DMS53 treated with DMSO at 0.1 percent for 48 hours (cell line): ENCODE data around the gene FAM25A.
A peak's percentile ranks its signal among the peaks of the same experiment; 100 is the strongest.
"Not testable (repeated sequence)": the region's sequence is repeated elsewhere in the genome, so short reads cannot be mapped to it uniquely, and the experiment has no call there.

Experiments
- DNase-seq: peaks from one replicate; lab custom pipeline; 2025; ENCODE audit not compliant: unreplicated experiment; lab: John Stamatoyannopoulos, UW

Gene FAM25A

GRCh38 chr10:87020056-87020455, at the start of gene FAM25A:
TSS of gene FAM25A (plus strand) at chr10:87020294. CDS start at chr10:87020325, 31 bp downstream.
- DNase-seq: not testable (repeated sequence)

GRCh38 chr10:86970982-86971231, 49.2 kb upstream of the FAM25A start:
- no peak for DNase-seq

GRCh38 chr10:86971232-86971991, 48.7 kb upstream of the FAM25A start:
- peak; percentile 75 for DNase-seq

DNA sequence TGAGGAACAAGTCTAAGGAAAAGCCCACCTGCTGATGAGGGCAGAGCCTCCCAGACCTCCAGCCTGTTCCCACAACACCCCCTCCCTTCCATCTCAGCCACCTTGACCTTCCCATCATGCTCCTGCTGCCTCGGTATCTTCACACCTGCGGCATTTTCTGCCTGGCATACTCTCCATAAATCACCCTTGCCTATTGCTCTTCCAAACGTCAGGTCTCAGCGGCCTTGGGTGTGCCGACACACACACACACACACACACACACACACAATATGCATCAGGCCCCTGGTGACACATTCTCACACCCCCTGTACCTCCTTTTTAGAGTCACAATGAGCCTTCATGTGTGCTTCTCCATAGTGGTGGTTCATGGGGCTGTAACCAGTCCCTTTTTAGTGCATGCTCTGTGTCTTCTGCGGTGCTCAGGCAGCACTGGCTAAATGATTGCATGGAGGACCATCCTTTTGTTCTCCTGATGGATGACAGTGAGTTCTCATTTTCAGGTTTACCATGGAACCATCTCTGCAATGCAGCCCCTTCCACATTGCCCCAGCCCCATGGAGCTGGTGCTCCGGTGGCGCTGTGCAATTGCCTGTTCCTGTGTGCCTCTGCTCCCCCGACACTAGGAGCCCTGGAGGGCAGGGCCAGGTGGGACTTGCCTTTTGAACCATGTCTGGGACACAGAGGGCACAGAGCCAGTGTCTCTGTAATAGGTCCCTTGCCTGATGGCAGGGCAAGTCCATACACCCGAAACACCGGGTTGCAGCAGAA, 47.3 kb upstream of the FAM25A start:
- no peak for DNase-seq

DNA sequence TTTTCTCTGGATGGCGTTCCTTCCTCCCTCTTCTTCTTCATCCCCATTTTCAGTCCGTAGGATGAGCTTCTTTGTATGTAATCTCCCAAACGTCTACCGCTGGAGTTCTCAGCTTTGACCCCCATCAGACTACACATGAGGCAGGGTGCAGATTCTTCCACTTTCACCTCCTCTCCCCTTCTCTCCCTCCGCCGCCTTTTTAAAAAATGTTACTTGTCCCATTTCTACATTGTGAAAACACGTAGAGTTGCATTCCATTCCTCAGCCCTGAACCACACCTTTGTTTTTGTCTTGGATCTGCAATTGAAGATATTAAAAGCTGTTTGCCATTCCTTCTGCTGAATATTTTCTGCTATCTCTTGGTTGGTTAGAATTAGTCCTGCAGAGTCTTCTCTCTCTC, 45.6 kb upstream of the FAM25A start:
- DNase-seq: no peak

- DNase-seq: no peak
Measured at GRCh38 chr10:86976362-86977056, 43.6 kb upstream of the FAM25A start.

DNA sequence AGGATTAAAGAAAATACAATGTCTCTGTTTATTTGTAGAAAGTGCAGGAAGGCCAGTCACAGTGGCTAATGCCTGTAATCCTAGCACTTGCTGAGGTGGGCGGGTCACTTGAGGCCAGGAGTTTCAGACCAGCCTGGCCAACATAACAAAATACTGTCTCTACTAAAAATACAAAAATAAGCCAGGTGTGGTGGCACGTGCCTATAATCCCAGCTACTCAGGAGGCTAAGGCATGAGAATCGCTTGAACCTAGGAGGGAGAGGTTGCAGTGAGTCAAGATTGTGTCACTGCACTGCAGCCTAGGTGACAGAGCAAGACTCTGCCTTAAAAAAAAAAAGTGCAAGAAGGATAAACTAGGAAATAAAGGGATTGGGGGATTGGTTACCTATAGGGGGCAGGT, 41.6 kb upstream of the FAM25A start:
- DNase-seq: not testable (repeated sequence)

DNA sequence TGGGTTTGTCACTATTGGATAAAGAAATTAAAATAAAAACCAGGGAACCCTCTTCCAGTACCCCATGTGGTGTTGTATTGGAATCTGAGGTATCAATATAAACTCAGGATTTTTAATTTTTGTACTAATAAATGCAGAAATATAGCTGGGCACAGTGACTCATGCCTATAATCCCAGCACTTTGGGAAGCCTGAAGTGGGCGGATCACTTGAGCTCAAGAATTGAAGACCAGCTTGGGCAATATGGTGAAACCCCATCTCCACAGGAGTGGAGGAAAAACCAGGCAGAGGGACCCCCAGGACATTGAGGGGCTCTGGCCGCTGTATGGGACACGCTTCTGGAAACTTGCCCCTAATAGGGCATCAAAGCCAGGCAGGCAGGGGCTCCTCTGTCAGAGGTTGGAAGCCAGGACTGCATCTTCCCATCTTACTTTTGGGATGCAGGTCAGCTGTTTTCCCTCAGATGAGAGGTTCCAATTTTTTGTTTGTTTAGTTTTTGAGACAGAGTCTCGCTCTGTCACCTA, 40.7 kb upstream of the FAM25A start:
- no peak for DNase-seq

- DNase-seq: no peak
Measured at GRCh38 chr10:86979977-86980448, 40.1 kb upstream of the FAM25A start.

GRCh38 chr10:86981020-86981419, 39.1 kb upstream of the FAM25A start:
- DNase-seq: not testable (repeated sequence)

DNA sequence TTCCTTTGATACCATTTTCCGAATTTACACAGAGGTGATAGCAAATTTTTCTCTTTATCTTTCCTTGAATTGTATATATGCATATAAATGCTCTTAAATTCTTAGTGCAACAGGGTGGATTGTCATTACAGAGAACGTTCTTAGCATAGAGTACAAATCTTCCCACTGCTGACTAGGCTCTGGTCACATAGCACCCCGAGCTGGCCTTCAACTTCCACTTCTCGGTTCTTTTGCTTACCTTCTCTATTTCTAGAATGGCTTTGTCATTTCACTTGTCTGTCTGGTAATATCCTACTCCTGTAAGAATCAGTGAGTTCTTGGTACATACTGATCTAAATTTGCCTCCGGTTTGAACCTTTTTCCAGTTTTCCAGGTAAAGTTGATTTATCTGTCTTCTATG, 38.4 kb upstream of the FAM25A start:
- no peak for DNase-seq

GRCh38 chr10:86984498-86984897, 35.6 kb upstream of the FAM25A start:
- DNase-seq: not testable (repeated sequence)

- DNase-seq: no peak
Measured at GRCh38 chr10:86988520-86988919, 31.6 kb upstream of the FAM25A start.

GRCh38 chr10:86991362-86991761, 28.7 kb upstream of the FAM25A start:
- DNase-seq: not testable (repeated sequence)

DNA sequence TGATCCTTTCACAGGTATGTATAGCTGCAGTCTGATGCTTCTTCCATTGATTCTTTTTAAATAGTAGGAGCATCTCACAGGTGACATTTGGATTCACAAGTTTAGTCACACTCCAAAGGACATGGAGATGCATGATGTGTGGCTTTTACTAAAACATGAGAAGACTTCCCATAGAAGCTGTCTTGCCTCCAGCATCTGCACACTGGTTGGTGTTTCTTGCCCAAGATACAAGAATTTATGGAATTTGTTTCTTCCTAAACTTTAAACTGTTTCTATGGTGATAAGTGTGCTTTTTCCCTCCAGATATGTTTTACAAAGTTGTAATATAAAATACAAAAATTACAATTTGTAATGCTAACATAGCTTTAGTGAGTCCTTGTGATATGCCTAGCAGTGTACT, 27.6 kb upstream of the FAM25A start:
- DNase-seq: no peak

- DNase-seq: no peak
Measured at GRCh38 chr10:86992929-86993328, 27.2 kb upstream of the FAM25A start.

GRCh38 chr10:86999802-87000403, 20.2 kb upstream of the FAM25A start:
- DNase-seq: not testable (repeated sequence)

DNA sequence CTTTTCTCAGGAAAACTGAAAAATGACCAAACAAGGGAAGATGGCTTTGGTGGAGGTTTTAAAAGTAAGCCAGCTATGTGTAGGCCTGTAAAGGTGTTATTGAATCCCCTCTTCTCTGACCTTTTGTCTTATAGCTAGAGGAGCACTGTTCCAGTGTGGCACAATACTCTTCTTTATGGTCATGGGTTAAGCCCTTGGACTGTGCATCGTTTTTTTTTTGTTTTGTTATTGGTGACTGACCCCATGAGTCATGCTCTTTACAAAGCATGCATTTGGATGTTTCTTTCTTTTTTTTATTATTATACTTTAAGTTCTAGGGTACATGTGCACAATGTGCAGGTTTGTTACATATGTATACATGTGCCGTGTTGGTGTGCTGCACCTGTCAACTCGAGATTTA, 19.6 kb upstream of the FAM25A start:
- DNase-seq: no peak

DNA sequence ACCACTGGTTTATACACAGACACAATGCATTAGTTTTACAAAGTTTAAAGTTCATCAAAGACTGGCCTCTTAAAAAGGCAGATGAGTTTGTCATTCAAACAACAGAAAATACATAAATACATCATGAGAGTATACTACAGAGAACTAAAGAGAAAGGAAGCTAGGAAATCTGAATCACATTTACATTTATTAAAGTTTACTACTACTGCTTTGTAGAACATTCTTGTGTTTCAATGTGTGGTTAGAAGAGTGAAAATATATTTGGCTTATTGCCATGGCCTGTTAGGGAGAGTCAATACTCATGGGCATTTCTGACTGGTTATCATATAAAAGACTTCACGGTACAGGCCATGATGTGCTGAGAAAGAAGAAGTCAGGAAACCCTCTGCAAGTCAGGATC, 13.0 kb upstream of the FAM25A start:
- DNase-seq: not testable (repeated sequence)

DNA sequence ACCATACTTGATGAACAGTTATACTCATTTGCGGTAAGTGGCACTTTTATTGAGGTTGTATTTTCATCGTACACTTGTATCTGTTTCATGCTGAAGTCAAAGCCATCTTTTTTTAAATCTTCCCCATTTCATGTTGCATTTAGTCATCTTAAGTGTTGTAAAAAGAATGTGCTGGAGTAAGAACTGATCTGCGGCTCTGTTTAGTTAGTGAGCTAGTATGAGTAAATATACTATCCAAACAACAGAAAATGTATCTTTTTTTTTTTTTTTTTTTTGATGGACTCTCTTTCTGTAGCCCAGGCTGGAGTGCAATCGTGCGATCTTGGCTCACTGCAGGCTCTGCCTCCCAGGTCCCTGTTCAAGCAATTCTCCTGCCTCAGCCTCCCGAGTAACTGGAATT, 12.4 kb upstream of the FAM25A start:
- not testable (repeated sequence) for DNase-seq

DNA sequence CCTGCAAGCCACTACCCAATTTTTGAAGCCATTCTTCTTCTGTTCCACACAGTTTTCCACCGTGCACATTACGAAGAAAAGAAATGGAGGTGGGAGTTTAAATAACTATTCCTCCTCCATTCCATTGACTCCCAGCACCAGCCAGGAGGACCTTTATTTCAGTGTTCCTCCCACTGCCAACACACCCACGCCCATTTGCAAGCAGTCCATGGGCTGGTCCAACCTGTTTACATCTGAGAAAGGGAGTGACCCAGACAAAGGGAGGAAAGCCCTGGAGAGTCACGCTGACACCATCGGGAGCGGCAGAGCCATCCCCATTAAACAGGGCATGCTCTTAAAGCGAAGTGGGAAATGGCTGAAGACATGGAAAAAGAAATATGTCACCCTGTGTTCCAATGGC, 11.8 kb upstream of the FAM25A start:
- DNase-seq: not testable (repeated sequence)
